HG02884 (cell line): Measurements from ENCODE around the gene SCLY.
"Not testable (repeated sequence)": the region's sequence is repeated elsewhere in the genome, so short reads cannot be mapped to it uniquely, and the experiment has no call there.

ENCODE experiments used
- ATAC-seq: cut with Tn5 transposase; IDR thresholded peaks from one replicate; pipeline ENCODE4 v1.9.1; 2021; ENCODE audit warnings: mild to moderate bottlenecking, moderate library complexity; ENCODE audit not compliant: unreplicated experiment

SCLY gene

DNA sequence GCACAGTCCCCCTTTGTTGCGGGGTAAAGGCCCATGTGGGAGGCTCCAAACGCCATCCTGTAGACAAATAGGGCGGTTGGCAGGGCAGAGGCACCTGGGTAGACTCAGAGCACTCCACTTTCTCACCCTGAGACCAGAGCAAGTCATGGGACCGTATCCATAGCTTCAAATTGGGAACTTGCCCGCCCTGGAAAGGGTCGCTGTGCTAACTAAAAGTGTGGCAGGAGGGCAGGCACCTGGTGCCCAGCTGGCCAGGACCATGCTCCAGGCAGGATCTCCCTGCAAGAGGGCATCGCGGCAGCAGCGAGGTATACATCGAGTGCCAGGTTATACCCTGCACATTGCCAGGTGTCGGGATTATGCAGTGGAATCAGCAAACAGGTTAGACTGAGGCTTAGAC lies 20.8 kb upstream of the SCLY start:
- no peak for ATAC-seq

DNA sequence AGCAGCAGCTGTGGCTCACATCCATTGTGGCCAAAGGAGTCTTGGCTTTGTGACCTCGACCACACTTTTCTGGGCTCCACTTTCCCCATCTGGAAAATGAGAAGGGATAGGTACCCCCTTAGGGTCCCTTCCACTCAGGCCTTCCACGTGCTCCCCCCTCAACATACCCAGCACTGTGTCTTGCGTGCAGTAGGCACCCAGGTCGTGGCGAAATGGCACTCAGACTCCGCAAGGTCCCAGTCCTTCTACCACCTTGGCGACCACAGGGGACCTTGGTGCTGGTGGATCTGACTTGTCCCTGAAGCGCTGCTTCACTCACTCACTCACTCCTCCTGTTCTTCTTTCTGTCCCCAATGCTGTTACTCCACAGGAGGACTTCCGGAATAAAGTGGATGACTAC lies 19.9 kb upstream of the SCLY start:
- no peak for ATAC-seq

GRCh38 chr2:238042090-238042489 lies 18.7 kb upstream of the SCLY start:
- ATAC-seq = no peak

DNA sequence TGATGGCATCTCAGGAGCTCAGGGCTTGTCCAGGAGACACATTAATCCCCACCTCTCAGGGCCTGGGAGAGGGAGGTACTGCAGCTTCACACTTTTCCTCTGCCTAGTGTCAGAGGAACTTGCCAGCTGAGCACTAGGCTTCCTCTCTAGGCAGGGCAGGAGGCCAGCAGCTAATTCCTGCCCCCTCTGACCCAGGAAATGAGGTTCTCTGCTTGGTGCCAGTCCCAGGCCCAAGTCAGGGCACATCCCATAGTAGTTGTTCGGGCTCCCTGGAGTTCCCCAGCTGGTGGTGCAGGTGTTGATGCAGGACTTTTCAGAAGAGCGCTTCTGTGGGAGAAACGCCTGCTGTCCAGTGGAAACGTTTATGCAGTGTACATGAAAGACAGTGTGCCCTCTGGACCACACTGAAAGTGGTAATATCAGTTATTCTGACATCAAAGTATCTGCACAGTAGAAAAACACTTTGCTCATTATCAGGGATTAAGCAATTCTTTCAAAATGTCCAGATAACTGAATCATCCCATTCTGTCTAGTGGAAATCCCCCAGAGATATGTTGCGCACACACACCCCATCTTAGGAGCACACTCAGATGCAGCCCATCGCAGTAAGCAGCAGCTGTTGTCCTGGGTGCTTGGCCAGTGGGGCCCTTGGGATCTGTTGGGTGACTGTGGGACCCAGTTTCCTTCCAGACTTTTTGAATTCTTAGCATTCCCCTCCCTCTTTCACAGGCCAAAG lies 17.8 kb upstream of the SCLY start:
- no peak for ATAC-seq

GRCh38 chr2:238043851-238044250 lies 16.9 kb upstream of the SCLY start:
- ATAC-seq = no peak

GRCh38 chr2:238045575-238045974 lies 15.2 kb upstream of the SCLY start:
- ATAC-seq = no peak

DNA sequence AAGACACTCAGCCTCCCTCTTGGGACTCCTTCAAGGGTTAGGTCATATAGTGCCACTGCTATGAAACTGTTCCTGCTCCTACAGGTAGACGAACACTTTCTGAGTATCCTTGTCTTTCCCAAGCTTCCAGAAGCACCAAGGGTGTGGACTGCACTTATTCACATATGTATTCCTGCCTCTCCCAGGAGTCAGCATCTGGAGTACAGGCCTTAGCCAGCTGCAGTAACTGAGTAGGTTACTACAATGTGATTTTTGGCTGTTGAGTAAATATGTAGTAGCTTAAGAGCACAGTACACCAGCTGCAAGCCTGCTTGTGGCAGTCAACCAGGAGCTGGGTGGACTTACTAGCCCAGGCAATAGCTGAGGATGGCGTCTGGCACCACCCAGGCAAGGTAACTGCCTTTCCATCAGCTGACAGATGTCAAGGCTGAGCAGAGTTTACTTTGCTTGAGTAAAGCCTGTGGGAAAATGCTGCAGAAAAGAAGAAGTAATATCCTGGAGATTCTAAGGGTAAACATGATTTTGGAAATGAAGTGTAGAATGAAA lies 14.0 kb upstream of the SCLY start:
- ATAC-seq = no peak

DNA sequence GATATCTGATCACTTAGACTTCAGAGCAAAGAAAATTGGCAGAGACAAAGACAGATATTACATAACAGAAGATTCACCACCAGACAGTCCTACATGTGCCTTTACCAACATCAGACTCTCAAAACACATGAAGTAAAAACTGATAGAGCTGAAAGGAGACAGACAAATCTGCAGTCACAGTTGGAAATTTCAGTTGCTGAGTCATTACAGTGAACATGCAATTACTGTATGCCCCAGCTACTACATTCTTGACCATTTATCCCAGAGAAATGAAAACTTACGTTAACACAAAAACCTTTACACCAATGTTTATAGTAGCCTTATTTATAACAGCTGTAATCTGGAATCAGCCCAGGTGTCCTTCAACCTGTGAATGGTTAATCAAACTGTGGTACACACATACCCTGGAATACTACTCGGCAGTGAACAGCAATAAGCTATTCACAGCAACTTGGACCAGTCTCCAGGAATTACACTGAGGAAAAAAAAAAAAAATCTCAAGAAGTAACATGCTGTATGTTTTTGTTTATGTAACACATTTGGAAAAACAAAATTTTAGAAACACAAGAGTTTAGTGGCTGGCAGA lies 7.5 kb upstream of the SCLY start:
- no peak for ATAC-seq

- ATAC-seq = no peak
Observed at GRCh38 chr2:238055841-238056240, 5.0 kb upstream of the SCLY start.

DNA sequence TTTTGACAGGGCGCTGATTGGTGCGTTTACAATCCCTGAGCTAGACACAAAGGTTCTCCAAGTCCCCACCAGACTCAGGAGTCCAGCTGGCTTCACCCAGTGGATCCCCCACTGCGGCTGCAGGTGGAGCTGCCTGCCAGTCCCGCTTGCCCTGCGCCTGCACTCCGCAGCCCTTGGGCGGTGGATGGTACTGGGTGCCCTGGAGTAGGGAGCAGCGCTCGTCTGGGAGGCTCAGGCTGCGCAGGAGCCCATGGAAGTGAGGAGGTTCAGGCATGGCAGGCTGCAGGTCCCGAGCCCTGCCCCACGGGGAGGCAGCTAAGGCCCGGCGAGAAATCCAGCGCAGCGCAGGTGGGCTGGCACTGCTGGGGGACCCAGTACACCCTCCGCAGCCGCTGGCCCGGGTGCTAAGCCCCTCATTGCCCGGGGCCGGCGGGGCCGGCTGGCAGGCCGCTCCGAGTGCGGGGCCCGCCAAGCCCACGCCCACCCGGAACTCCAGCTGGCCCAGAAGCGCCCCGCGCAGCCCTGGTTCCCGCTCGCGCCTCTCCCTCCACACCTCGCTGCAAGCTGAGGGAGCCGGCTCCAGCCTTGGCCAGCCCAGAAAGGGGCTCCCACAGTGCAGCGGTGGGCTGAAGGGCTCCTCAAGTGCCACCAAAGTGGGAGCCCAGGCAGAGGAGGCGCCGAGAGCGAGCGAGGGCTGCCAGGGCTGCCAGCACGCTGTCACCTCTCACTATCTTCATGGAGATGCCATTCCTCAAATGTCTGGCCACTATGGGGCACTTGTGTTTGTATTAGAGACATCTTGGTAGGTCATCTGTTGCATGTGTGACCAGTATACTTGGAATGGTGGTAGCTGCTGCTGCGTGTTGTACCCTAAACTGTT lies 2.9 kb upstream of the SCLY start:
- not testable (repeated sequence) for ATAC-seq

- no peak for ATAC-seq
Observed at GRCh38 chr2:238059505-238059904, 1.3 kb upstream of the SCLY start.

GRCh38 chr2:238060096-238060541 lies 682 bp upstream of the SCLY start:
- no peak for ATAC-seq

GRCh38 chr2:238061315-238062202 lies 758 bp downstream of the SCLY start:
- ATAC-seq = peak; percentile 21

DNA sequence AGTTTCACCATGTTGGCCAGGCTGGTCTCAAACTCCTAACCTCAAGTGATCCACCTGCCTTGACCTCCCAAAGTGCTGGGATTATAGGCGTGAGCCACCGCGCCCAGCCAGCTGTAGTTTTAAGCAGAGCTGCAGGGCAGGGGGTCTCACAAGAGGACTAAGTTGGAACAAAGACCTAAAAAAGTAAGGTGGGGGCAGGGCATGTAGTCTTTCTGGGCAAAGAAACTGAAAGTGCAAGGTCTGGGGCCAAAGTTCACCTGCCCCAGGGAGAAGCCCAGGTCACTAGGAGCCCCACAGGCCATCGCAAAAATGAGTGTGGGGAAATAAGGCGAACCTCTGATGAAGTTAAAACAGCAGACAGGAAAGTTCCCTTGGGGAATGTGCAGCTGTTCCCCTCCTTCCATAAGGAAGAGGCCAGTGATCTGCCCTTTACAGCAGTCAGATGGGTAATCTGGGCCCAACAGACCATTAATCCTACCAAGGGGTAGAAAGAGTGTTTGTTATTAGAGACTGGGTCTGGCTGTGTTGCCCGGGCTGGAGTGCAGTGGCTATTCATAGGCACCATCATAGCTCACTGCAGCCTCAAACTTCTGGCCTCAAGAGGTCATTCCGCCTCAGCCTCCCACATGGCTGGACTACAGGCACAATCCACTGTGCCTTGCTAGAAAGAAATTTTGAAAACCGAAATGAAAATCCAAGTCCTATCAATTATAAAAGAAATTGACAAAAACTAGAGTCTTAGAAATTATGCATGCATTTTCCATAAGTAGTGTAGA lies 2.8 kb downstream of the SCLY start:
- no peak for ATAC-seq

DNA sequence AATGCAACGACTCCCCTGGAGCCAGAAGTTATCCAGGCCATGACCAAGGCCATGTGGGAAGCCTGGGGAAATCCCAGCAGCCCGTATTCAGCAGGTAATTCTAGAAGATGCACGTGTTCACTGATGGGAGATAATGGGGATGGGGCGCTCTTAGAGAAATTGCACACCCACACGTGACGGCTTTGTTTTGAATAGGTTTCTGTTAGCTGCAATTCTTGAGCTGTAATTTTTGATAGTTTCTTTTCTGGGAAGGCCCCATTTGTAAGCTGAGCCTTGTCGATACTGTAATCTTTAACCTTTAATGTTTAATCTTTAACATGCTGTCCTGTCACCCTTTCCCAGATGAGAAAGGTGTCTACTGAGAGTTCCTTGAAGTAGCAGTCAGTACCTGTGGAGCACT lies 3.6 kb downstream of the SCLY start:
- ATAC-seq = no peak

GRCh38 chr2:238065071-238065846 lies 4.5 kb downstream of the SCLY start:
- no peak for ATAC-seq

GRCh38 chr2:238066218-238066617 lies 5.4 kb downstream of the SCLY start:
- no peak for ATAC-seq

DNA sequence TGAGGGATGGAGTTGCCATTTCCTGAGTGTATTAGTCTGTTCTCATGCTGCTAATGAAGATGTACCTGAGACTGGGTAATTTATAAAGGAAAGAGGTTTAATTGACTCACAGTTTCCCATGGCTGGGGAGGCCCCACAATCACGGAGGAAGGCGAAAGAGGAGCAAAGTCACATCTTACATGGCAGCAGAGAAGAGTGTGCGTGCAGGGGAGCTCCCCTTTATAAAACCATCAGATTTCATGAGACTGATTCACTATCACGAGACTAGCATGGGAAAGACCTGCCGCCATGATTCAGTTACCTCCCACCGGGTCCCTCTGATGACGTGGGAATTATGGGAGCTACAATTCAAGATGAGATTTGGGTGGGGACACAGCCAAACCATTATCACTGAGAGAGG lies 5.9 kb downstream of the SCLY start:
- ATAC-seq = not testable (repeated sequence)

DNA sequence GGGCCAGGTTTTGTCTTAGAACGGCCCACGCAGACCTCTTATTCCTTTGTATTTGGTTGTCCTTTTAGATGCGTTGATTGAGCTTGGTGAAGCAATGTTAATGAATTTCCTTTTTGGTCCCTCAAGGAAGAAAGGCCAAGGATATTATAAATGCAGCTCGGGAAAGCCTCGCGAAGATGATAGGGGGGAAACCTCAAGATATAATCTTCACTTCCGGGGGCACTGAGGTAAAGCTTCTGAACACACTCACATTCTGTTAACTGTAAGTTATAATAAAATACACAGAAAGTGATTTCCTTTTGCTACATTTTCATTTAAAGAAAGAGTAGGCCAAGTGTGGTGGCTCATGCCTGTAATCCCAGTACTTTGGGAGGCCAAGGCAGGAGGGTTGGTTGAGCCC lies 7.1 kb downstream of the SCLY start:
- no peak for ATAC-seq
